GM19351 (cell line): ENCODE results near the gene PCSK6.
"Not testable (repeated sequence)": the region's sequence is repeated elsewhere in the genome, so short reads cannot be mapped to it uniquely, and the experiment has no call there.

ENCODE experiments used
- ATAC-seq: cut with Tn5 transposase; IDR thresholded peaks from one replicate; pipeline ENCODE4 v1.9.1; 2021; ENCODE audit warnings: mild to moderate bottlenecking, moderate library complexity; ENCODE audit not compliant: unreplicated experiment

Gene PCSK6

DNA sequence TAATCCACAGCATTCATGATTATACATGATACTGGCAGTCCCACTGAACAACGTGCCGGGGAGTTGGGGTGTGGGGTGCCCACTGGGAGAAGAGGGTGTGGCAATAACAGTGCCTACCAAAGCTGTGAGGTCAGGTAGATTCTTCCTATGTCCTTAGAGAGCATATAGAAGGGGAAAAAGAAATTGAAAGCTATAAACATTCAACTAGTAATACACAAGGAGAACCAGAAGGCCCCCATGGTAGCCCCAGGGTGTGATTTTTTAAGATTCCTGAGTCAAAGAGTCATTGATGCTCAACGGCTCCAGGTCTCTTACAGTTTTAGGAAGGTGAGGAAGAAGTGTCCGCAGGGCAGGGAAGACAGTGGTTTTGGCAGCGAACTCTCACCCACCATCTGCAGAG is 25.8 kb downstream of the PCSK6 start:
- ATAC-seq: not testable (repeated sequence)

DNA sequence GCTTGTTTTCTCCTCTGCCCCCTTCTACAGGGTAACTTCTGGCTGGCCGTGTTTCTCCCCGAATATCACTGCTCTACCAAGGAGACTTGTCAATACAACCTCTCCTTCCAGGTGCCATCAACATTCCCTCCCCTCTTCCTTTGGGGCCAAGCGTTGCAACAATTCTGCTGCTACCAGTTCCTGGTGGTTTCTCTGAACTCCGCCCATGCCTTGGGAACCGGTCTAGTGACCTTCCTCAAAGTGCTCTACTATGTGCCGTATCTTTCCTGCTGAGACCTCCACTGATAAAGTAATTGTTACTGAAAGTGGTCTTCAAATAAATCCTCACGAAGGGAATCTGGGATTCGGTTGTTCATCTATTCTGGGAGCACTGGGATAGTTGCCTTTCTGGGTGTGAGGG is 26.2 kb downstream of the PCSK6 start:
- ATAC-seq: no peak

DNA sequence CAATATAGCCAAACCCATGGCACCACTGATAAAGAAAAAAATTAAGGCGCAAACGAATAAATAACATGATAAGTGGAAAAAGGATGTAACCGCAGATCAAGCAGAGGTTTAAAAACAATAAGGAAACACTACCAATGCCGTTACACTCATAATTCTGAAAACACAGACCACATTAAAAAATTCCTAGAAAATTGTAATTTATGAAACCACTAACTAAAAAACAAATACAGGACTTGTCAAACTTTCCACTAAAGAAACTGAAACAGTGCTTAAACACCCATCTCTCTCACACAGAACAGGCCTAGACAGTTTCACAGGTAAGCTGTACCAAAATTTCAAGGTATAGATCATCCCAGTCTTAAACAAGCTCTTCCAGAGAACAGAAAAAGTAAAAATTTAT is 28.4 kb downstream of the PCSK6 start:
- ATAC-seq: no peak

DNA sequence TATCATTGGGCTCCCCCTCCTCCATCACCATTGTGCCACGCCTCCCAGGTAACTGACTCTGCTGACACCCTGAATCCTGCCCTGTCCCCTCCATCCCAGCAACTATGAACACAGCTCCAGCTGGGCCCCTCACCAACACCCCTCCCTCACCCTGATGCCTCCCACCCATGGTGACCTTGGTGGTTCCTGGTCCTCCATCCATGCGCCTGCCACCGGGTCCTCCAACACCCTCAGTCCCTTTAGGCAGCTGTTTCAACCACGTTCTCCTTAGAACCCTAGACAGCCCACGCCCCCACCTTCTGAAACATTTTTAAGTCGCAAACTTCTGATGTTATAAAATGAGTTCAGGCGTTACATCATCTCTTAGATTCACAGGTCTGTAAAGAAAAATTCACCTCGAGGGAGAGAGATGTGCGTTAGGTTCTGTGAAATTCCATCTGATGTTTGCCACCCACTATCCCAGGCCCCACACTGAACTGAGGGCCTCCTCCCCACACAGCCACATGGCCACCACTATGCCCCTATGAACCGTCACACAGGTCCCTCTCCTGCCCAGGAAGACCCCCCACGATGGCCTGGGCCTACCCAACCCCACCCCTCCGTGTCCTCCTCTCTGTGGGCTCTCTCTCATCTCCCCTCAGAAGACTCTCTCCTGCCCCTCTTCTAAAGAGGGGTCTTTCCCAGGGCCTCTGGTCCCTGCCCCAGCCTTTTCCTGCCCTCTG is 29.8 kb downstream of the PCSK6 start:
- ATAC-seq: no peak

DNA sequence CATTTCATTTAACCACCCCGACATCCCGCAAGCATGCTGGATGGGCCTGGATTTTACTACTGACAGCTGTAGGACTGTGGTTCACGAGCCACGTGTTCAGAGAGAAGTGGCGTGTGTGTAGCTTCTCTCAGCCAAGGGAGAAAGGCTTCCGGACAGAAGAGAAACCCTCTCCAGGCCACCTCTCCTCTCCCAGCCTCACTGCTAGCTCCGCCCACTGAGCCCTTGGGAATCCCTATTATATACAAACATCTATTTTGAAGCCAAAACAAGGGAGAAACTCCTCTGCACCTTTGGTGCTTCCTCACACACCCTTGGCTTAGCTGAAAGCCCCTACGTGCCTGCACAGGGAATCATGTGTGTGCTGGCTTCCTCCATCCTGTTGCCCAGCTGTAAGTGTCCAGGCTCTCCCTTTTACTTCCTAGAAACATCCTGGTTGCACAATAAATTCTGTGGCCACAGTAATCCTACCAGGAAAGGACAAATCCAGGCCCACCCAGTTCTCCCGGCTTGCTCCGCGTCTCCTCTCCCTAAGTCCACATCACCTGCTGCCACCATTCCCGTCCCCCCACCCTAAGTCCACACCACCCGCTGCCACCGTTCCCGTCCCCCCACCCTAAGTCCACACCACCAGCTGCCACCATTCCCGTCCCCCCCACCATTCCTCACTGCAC is 30.5 kb downstream of the PCSK6 start:
- ATAC-seq: no peak

DNA sequence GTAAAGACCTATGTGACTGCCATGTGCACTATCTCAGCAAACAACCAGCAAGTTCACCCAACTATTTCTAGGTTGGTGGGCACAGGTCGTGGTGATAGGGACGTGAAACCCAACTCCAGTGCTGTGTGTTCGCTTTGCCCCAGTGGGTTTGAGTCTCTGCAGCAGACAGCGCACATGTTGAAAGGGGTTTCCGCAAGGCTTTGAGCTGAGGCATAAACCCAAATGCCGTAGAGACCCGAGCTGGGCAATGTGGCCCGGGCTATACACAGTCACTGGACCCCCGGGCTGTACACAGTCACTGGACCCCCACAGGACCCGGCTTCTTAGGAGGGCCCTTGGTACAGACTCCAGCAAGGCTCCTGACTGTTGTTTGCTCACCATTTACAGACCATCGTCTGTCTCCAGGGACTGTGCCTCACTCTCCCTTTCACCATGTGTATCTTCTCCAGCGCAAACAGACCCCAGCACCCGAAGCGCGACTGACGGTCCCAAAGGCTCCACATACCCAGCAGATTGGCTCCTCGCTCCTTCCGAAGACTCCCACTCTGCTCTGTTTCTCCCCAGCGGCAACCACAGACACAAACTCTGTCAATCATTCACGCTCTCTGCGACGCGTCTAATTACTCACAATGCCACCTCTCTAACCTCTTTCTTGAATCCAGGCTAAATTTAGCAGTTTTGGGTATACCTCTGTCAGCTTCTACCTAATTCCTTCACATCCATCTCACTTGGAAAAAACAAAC is 31.2 kb downstream of the PCSK6 start:
- no peak for ATAC-seq

DNA sequence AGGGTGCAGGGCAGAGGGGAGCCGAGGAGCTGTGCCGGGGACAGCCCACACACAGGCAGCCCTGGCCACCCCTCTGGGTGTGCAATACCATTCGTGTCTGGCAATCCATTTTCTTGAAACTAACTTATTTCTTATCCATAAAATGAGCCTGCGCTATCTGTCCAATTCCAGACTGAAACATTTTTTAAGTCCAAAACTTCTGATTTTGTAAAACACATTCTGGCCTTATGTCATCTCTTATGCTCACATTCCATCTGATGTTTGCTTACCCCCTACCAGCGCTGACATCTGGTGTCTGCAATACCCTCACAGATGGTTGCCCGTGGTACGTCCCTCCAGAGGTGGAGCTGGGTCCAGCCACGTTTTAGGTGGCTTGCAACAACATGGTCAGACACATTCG is 31.8 kb downstream of the PCSK6 start:
- no peak for ATAC-seq

DNA sequence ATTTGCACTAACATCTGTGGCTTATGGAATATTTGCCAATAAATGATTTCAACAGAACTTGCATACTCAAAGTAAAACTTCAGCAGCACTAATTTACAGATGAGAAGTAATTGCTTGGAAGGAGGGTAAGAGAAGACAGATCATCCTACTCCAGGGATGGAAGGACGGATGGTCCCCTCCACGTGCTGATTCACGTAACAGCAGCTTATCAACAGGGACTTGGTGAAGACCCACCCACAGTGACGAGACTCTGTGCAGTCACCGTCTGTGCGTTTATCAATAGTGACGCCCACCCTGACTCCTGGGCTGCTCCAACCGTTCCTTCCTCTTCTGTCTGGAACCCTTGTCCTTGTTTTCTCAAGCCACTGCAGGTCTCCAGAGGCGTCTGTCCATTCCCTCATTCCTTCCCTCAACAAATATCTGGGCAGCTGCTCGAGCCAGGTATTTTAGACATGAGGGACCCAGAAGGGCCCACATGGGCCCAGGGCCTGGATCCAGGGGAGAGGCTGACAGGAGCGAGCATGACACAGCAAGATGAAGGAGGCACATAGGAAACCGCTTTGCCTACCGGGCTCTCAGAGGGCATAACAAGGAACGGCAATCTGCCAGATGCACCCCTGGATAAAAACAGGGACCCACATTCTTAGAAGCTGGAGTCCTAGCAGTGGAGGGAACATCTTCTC is 33.3 kb downstream of the PCSK6 start:
- ATAC-seq: no peak

DNA sequence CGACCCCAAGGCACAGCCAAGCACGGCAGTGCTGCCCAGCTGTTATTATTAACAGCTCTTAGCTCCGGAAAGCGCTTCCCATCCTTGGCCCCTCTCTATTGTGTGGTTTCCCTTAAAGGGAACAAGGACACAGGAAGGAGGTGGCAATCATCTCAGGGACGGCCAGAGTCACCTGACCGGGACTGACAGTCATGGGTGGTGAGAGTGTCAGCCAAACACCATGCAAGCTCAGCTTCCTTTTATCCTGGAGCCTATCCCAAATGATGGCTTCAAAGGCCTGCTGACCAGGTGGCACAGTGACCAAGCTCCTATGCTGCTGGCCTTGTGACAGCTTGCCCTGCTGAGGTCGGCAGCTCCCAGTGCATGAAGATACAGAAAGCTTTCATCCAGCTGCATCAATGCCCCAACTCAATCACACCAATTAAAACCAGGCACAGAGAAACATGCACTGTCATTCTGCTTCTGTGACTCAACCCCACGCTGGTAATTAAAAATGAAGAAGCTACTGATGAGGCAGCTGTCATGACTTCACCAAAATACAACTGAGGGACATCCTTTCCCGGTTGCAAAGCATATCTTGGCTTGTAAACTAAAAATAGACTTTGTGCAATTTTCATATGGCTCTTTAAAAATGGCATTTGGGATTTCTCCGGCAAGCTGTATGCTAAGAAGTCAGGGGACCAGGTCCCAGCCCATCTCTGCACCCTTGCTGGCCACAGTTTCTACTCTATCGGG is 34.0 kb downstream of the PCSK6 start:
- no peak for ATAC-seq

DNA sequence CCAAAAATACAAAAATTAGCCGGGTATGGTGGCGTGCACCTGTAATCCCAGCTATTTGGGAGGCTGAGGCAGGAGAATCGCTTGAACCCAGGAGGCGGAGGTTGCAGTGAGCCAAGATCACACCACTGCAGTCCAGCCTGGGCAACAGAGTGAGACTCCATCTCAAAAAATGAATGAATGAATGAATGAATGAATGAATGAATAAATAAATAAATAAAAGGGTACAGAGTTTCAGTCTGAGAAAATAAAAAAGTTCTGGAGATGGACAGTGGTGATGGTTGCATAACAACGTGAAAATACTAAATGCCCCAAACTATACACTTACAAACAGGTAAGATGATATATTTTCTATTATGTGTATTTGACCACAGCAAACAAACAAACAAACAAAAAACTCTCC is 34.7 kb downstream of the PCSK6 start:
- not testable (repeated sequence) for ATAC-seq

DNA sequence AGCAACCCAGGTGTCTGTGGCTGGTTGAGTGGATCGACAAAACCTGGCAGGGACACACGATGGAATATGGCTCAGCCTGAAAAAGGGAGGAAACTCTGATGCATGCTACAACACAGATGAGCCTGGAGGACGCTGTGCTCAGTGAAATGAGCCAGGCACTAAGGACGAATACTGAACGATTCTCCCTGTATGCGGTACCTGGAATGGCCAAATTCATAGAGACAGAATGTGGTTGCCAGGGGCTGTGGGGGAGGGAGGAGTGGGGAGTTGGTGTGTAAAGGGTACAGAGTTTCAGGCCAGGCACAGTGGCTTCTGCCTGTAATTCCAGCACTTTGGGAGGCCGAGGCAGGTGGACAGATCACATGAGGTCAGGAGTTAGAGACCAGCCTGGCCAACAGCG is 35.1 kb downstream of the PCSK6 start:
- no peak for ATAC-seq

DNA sequence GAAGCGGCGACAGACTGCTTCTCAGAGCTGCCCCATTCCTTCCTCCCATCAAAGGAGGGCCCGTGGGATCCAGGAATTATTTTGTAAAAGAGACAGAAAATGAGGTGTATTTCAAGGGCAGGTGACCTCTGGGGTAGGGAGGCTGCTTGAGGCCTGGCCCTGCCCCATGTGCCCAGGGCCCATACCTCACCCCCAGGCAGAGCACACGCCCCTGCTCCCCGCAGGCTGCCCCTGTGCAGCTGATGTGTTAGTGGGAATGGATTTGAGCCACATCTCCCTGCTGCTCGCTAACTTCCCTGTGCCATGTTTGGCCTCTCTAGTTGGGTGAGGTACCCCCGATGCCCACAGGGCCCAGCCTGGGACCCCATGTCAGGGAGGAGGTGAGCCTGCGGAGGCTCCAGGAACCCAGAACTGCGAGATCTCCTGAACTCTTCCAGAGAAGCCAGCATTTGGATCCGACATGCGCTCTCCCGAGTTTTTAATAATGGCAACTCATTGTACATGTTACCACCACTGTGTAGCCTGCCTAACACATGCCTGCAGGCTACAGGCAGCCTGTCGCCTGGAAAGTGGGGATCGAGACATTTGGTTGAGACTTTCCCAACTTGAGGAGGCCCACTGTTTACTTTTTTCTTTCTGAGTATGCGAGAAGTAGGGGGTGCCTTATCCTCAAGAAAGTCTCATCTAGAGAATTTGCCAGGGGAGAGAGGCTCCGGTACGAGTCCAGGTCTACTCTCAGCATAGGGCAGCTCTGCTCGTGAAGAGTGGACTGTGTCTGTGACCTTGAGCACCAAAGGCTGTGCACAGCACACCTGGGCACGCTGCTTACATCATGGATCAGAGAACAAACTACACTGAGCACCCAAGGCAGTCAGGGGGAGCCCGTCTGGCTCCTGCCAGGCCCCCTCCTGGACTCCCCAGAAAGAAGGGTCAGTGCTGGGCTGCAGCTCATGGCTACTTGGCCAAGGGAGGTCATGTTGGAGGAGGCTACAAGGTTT is 36.1 kb downstream of the PCSK6 start:
- no peak for ATAC-seq

DNA sequence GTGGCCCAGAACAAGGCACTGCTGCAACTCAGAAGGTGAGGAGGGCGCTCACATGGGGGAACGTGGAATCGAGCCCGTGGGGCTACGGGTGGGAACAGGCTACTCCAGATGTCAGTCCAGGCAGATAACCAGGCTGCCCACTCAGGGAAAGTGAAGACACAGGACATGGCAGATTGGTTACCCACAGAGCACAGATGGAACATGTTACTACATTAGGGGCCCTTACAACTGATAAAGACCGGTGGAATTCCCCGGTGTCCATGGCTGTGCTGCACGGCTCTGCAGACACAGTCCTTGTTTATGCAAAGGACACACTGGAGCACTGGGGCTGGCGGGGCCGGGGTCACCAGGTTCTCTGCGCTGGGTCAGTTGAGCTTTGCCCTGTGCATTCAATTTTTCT is 36.9 kb downstream of the PCSK6 start:
- no peak for ATAC-seq

DNA sequence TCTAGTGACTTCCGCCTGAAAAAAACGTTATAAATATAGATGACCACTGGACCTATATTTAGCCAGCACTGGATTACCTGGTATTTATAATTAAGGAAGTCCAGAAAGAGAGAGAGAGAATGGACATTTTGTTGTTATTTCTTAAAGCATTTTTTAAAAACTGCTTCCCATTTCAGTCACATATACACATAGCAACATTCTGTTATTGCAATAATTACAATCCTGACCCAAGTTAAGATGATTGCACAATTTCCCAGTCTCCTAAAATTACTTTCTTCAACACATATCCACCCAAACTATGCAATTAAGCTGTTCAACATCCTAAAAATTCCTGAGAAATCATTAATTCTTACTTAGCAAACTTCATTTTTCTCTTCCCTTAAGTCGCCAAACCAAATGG is 37.7 kb downstream of the PCSK6 start:
- ATAC-seq: no peak

DNA sequence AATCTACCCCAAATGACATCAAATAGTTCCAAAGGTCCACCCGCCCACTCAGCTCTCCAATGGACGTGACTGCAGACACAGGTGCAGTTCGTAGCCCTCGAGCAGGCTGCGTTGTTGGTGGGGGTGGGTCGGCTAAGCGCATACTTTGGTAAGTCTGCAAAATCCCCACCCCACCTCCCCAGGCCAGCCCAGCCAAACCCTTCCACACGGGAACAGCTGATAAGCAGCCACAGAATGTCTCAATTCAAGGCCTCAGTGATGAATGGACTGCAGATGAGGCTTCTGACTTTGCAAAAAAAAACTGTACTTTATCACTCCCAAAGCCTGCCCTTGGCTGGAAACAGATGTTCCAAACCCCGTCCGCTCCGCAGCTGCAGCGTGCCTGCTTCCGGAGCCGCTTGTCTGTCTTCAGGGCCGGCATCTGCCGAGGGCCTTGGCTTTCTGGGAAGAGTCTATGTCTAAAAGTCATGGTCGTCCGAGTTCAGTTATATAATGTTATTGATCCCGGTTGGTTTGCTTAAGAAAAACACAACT is 38.2 kb downstream of the PCSK6 start:
- no peak for ATAC-seq

DNA sequence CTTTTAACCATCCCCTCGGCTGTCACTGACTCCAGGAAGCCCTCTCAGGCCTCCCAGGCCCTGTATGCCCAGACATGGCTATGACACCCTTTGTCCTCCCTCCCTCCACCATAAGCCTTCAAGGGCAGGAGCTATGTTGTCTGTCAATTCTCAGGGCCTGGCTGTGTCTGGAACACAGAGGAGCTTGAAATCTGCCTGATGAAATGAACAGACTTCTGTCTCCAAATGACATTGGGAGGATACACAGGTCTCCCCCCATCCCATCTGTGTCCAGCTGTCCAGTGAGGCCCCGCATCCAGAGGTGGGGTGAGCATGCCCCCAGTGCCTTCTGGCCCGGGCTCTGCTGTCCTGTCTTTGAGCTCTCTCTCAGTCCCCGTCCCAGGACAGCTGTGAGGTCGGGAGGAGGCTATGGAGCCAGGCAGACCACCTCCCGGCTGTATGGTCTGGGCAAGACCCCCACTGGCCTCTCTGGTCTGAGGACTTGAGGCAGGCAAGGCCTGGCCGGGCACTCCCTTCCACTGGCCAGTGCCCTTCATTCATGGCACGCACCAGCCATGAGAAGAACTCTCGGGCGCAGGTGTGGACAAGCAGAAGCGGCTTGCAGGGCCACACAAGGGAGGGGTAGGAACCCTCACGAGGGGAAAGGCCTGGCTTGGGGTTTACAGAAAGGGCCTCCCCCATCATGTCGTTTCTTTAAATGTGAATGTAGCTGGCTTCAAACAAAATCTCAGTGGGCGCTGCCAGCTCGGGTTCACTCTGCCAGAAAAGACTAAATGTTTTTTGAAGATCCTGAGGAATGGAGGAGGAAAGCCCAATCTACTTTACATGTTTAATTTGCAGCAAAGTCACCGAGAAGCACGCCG is 38.9 kb downstream of the PCSK6 start:
- ATAC-seq: no peak

DNA sequence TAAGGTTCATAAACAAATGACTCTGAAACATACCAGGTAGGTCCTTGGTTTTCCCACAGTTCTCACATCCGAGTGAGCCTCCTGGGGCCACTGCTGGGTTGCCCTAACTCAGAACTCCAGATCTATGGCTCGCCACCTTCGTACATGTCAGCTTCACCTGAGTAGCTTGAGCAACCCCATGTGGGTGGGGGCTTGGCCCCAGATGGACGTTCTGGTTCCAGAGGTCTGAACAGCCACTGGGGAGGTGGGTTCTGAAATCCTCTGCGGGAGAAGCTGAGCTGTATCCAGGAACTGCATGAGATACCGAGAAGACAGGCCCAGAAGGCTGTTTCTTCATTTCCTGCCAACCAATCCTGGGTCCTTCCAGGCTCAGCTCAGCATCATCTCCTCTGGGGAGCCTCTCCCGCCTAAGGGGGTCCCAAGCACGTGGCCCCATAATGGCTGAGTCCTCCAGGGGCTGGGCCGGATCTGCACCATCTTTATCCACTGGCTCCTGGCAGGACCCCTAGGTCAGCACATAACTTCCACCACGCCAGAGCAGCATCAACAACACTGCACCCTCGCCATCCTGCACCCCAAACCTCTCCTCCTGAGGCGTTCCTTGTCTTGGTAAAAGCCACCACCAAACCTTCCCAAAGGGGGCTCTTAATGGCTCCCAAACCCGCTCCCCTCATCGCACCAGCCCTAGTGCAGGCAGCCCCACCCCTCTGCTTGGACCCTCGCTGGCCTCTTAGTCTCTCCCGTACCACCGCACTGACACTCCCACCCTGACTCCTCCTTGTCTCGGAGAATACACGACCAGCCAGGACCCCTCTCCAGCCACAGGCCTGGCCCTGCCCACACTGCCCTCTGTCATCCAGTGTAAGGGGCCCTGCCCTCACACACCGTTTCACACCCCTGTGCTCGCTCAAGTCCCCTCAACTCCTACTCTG is 39.8 kb downstream of the PCSK6 start:
- no peak for ATAC-seq
